Tongue (tissue), 2 donors: ENCODE measurements around the gene PLVAP. TPM values are rescaled to one million over a fixed set of nuclear protein-coding genes. Genes with fewer than 3 reads are reported as not detected.

Experiments
- DNase-seq: peaks from one replicate; pipeline ENCODE4 v3.0.0-alpha.2; 2015
- total RNA-seq: library from RNA; depleted of rRNA; stranded (reverse); fragments of >200 nt; gene quantifications from one replicate; pipeline ENCODE4 v1.2.3, GENCODE V29; 2014

PLVAP gene
- total RNA-seq, 1 donor from 2014 or later = 39.2 TPM

DNA sequence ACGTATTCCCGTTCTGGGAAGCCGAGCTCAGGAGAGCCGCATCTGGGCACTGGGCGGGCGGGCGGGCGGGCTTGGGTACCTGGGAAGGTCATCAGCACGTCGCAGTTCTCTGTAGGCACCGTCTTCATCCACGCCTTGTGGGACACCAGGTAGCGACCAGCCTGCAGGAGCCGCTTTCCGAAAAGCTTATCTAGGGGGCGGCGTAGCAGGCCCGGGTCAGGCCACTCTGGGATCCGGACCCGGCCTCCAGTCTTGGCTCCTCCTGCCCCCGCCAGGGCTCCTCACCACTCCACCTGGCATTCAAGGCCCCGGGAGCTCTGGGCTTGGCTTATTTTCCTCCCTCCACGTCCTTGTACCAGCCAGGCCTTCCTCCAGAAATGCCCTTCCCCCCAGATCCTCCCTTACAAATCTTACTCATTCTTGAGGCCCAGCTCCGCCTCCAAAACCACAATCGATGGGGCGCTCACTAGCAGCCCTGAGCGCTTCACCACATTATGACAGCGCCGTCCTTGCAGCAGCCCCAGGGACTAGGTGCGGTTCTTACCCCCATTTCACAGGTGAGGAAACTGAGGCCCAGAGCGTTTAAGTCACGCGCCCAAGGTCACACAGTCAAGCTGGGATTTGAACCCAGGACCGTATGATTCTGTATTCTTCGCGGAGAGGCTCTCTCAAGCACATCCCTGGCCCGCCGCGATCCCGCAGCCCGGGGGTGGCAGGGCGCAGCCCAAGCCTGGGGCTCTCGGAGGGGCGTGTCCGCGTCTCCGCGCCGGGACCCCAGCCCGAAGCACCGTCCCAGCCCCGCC is 43.3 kb downstream of the PLVAP start:
- DNase-seq = no peak

DNA sequence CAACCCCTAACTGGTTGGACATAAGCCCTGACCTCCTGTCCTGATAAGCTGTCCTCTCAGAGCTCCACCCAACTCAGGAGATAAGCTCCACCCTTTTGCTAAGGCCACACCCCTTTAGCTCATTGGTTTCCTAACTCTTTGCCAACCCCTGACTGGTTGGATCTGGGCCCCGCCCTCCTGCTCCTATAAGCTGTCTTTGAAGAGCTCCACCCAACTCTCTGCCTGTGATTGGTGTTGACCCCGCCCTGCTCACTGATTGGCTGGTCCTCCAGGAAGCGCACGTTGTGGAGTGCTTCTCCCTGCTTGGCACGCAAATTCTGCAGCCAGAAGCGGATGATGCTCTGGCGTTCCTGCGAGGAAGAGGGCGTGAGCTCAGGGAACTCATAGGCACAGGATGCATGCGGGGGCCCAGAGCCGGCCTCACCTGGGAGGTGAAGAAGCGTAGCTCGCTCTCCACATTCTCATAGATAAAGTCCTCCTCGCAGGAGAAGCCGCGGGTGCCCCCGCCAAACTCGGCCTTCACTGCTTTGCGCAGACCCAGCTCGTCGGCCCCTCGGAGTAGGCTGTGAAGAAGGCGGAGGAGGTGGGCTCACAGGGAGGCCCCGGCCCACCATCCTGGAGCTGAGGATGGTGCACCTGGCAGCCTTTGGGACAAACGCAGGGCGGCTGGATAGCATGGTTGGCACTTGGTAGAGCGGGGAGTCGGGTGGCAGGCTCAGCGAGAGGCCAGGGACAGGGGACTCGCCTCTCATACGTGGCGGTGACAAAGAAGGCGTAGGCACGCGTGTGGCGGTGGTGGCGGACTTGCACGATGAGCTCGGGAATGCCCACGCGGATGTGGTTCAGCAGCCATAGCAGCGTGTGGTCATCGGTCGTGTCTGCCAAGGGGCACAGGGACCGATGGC is 44.2 kb downstream of the PLVAP start:
- no peak for DNase-seq

DNA sequence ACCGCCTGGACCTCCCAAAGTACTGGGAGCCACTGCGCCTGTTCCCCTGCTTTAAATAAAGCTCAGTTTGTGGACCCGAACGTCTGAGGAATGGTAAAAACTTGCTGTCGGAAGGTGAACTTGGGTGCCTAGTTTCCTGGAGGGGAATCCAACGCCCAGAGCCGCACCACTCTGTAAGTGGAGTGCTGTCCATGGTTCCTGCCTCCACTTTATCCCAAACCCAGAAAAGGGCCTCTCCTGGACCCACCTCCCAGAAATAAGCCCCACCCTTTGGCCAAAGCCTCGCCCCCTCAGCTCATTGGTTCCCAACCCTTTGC is 44.8 kb downstream of the PLVAP start:
- no peak for DNase-seq

DNA sequence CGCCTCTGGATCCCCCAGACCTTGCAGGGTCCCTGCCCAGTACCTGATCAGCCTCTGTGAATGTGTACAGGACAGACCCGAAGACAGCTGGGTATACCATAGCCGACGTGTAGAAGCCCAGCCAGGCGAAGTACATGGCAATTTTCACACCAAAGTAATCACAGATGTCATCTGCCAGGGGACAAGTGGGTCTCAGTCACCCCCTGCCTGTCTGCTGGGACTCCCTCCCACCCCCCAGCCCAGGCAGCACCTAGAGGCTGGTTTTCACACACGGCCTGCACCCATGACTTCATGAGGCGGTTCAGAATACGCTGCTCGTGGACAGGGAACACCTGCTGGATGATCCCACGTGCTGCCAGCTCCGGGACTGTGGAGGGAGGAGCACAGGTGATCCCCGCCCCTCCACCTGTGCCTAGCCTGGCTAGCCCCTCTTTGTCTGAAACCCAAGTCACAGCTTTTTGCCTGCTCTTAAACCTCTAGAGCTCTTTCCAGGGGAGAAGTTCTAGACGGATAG is 46.0 kb downstream of the PLVAP start:
- DNase-seq = no peak

DNA sequence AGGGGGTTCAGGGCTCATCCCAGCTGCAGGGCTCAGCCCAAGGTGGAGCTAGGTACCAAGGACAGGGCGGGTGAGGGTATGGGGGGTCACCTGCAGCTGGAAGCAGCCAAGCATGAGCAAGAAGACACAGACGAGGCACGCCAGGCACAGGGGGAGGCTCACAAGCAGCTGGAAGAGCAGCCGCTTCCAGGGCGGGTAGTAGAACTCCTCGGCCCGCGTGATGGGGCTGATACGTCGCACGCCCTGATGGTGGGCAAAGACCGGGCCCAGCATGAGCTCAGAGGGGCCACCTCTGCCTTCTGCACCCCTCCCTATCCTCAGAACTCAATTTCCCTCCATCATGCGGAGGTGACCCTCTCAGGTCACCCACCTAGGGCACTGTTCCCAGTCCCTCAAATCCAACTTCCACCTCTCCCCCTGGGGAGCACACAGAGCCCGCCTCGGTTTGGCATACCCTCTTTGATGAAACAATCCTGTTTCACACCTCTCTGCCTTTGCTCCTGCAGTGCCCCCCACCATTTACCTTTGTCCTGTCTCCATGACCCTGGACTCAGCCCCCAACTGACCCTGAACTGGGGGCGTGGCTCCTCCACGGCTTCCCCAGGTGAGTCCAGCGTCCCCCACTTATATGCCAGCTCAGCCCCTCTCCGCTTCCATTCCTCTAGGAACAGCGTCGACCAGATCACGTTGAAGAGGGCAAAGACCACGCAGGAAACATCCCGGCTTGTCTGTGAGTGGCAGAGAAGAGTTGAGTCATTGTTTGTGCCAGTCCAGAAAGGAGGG is 46.7 kb downstream of the PLVAP start:
- DNase-seq = no peak

DNA sequence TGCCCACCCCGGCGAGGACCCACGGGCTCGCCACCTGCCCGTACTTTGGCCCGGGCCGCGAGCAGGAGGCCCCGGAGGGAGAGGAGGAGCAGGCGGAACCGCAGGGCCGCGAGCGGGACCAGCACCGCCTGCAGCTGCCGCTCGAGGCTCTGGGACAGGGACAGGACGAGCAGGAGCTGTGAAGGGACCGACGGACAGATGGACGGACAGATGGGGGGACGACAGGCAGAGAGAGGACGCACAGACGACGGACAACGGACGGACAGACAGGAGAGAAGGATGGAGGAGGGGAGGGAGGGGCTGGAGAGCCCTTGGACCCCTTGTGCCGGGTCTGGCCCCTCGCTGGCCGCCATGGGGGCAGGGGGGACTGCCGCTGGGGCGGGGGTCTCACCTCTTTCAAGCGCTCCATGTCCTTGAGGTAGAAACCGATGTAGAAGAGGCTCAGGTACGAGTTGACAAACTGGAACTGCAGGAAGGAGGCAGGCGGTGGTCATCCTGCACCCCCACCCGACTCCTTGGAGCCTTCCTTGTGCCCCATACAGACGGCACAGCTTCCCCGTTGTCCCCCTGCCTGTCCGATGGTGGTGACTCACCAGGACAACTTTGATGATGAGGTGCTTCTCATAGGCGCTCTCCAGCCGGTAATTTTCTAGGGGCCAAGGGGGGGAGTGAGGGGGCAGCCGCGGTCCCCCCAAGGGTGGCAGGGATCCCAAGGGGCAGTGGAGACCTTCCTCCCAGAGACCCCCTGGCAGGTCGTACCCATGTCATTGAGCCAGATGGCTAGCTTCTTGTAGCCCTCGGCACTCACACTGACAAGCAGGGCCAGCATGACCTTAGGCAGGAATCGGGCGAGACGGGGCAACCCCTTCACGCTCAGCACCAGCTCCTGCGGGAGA is 47.5 kb downstream of the PLVAP start:
- DNase-seq = no peak

DNA sequence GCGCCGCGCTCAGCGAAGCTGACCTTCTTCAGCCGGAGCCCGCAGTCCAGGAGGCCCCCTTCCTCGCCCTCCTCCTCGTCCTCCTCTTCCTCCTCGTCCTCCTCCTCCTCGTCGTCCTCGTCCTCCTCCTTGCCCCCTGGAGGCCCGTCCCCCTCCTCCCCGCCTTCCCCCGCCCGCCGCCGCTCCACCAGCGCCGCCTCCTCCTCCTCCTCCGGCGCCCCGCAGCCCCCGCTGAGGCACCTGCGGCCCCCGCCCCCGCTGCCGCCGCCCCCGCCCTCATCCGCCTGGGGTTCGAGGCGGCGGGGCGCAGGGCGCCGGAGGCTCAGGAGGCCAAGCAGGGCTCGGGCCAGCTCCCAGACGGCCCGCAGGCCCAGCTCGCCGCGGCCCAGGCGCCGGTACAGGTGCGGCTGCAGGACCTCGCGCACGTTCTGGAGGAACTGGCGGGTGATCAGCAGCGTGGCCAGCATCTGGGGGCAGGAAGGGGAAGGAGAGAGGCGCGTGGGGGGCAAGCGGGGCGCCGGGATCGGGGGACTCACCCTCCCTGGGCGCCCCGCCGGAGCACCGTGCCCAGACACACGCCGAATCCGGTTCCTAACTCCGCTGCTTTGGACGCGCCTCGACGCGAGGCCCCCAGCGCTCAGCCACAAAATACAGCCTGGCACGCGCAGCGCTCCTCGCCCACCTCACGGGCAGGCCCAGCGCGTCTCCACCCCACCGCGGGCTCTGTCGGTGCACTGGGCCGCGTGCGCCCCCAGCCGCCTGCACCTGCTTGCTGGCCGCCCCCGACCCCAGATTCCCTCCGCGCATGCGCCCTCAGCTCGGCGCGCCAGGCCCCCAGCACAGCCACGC is 48.4 kb downstream of the PLVAP start:
- no peak for DNase-seq

DNA sequence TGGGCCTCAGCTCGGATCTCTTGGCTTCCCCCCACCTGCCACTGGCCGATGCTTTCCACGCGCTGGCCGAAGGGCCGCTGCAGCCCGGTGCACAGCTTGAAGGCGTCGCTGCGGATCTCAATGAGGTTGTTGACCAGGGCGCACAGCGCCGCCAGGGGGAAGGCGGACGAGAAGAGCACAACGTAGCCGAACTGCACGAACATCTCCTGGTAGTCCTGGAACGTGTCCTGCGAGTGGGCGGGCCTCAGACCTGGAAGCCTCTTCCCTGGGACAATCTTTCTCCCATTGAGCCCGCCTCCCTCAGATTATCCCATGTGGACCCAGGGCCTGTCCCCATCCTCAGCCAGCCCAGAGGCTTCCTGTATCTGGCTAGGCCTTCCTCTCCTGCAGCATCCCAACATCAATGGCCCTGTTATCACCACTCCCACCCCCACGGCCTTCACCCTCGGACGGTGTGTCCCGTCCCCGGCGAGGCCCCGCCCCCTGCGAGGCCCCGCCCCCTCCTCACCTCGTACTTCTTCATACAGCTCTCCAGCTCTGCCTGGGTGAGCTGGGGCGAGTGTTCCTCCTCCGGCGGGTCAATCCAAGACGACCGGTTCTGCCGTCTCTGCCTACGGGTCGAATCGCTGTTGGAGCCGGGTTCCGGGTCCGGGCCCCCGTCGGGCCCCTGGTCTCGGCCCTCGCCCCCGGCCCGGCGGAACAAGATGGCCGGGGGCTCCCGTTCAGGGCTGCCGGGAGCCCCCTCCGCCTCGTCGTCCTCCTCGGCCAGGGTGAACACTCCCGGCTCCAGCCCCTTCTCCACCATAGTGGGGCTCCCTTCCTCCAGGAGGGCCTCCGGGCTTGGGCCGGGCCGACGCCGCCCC is 49.3 kb downstream of the PLVAP start:
- DNase-seq = peak; percentile 80

DNA sequence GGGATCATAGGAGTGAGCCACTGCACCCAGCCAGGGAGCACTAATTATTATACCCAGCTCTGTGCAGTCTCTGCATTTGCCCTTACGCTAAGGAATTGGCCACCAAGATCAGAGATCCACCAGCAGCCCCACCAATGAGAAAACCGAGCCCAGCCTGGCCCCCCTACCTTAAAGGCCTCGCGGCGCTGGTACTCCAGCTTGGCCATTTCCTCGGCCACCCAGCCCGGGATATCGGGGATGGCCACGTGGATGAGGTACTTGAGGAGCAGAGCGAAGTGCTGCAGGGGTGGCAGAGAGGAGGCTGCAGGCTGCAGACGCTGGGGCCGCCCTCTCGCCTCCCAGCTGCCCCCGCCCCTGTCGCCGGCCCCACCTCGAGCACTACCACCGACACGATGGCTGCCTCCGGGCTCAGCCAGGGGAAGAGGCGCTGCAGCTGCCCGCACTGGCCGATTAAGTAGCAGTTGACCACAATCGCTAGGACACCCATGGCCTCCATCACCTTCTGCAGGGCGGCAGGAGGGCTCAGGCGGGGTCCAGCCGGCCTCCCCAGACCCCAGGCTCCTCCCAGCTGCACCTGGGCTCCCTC is 50.0 kb downstream of the PLVAP start:
- no peak for DNase-seq

DNA sequence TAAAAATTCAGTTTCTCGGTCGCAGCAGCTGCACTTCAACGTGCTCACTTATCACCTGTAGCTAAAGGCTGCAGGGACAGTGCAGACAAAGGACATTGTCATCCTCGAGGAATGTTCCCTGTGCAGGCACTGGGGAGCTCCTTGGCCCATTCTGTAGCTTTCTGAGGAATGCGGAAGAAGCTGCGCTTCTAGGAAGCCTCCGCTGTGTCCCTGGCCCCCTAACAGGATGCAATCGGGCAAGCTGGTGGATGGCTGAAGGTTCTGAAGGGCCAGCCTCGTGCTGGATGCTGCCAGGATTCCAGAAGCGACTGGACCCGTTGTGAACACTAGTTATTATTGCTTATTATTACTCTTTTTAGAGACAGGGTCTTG is 50.6 kb downstream of the PLVAP start:
- DNase-seq = no peak

DNA sequence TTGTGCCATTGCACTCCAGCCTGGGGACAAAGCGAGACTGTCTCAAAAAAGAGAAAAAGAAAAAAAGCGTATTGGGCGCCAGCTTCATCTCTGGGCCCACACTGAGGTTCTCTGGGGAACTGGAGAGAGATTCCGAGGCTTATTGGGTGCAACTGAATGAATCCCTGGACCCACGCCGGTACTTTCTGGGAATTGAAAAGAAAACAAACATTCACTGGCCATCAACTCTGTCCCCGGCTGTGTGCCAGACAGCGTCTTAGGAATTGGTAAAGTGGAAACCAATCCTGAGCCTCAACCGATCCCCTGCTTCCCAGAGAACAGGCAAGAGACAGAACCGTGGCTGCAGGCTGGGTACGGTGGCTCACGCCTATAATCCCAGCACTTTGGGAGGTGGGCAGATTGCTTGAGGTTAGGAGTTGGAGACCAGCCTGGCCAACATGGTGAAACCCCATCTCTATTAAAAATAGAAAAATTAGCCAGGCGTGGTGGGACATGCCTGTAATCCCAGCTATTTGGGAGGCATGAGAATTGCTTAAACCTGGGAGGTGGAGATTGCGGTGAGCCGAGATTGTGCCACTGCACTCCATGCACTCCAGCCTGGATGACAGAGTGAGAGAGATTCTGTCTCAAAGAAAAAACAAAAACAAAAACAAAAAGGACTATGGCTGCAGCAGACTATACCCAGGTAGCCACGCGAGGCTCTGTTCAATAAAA is 51.1 kb downstream of the PLVAP start:
- no peak for DNase-seq

DNA sequence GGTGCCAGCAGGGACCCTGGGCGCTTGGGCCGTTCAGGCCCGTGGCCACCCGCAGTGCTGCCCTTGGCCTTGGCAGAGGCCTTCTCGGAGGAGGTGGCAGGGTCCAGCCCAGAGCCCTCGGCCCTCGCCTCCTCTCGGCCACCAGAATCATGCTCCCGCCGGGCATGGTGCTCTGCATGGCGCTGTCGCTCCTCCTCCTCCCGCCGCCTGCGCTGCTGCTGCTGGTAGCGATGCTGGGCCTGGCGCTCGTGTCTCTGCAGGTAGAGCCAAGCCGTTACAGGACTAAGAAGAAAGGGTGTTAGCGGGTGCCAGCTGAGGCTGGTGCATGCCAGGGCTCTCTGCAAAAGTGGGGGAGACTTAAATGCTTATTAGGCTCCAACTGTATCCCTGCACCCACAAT is 52.0 kb downstream of the PLVAP start:
- DNase-seq = no peak

DNA sequence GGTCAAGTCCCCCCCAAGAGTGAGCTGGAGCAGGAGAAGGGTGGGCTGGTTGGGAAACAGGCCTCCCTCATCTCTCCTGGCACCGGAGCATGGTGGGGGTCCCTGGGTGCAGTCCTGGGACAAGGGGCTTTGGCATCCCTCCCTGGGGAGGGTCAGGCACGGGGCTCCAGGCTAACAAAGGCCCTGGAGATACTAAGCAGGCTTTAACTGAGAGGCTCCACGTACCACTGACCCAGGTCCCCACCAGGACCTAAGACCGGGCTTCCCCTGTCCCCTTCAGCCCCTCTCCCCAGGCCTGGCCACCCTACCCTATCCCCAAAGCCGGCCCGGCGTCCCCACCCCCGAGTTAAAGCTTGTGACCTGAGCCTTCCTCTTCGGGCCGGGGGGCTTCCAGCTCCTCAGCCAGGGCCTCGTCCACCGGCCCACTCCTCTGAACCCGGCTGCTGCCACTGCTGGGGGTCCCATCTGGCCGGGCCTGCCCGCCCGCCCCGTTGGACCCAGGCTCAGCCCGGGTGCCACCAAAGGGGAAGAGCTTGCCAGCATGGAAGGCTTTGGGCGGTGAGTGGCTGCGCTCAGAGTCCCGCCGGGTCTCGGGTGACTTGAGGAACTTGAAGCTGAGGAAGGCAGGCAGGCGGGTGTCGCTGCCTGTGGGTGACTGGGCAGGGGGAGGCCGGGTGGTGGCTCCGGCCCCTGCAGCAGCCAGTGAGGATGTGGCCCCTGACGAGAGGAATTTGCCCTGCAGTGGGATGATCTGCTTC is 52.6 kb downstream of the PLVAP start:
- DNase-seq = no peak

DNA sequence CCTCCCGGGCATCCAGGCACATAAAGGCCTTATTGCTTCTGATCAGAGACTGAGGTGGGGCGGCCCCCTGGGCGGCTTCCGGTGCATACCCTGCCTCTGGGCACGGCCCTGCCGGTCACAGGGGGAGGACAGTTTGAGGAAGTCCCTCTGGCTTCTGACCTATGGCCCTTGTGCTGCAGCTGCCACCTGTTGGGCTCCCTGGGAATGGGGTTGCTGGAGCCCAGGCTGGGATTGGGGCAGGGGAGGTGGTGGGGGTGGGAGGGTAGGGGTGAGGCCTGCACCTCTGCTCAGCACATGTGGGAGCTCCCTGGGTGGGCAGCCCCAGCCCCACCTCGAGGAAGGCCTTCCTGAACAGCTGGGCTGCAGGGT is 53.2 kb downstream of the PLVAP start:
- no peak for DNase-seq

DNA sequence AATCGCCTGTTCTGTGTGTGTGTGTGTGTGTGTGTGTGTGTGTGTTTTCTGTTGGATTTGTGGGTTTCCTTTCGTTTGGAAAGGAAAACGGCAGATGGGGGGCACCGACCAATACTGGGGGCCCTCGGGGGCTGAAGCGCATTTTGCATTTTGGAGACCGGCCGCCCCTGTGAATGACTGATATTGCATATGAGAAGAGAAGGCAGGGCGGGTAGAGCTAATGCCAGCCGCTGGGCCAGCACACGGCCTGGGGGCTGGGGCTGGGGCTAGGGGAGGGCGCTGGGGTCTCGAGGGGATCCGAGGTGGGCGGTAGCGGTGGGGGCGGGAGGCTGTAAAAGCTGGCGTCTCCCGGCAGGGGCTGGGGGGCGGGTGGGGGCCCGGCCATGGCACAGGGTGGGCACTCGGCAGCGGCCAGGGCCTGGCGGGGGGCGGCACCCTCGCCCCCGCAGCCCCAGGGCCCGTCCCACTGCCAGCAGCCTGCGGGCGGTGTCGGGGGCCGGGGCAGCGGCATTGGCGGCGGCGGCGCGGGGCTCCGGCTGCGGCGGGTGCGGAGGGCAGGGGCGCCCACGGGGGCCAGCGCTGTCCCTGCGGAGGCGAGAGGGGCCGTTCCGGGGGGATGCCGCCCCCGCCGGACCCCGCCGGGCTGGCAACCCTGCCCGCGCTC is 53.7 kb downstream of the PLVAP start:
- DNase-seq = no peak

DNA sequence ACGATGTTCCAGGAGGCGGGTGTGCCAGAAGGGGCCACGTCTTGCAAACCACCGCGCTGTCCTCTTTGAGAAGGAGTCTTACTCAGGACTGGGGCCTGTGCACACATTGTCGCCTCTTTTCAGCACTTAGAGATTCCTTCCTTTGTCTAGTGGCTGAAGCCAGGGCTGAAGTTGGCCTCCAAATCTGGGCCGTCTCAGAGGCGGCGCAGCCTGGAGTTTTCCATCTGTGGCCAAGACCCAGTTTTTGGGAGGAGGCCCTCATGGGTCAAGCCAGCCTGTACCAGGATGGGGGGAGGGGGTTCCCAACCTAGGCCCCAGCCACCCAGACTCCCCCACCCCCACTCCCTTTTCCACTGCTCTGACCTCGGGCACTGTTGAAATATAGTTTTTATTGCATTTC is 54.3 kb downstream of the PLVAP start:
- DNase-seq = no peak
